Neural cell (in vitro differentiated cells): ENCODE measurements around the gene OR6J1.

Experiments
- CTCF ChIP-seq: fragments of 450-650 bp; IDR thresholded peaks from 2 replicates; pipeline ENCODE4 v1.5.1; 2014; ENCODE audit warnings: antibody characterized with exemption, mild to moderate bottlenecking, moderate library complexity; ENCODE audit not compliant: poor library complexity, severe bottlenecking
- EP300 ChIP-seq: fragments of 450-650 bp; conservative IDR thresholded peaks from 2 replicates; pipeline ENCODE4 v1.6.1; 2014; ENCODE audit warnings: antibody characterized with exemption, mild to moderate bottlenecking, moderate library complexity; ENCODE audit not compliant: poor library complexity, severe bottlenecking
- EZH2 ChIP-seq: fragments of 200-600, 300-800 bp; shearing (Covaris generic), sonication (generic); IDR thresholded peaks from 2 replicates; pipeline ENCODE4 v1.6.1; 2014; ENCODE audit warnings: antibody characterized with exemption, low read length, borderline replicate concordance, mild to moderate bottlenecking; ENCODE audit not compliant: insufficient read depth, poor library complexity, severe bottlenecking
- POLR2AphosphoS5 ChIP-seq: IDR thresholded peaks from 2 replicates; pipeline ENCODE4 v1.6.1; 2012
- RAD21 ChIP-seq: fragments of 450-650 bp; conservative IDR thresholded peaks from 2 replicates; pipeline ENCODE4 v1.6.1; 2014; ENCODE audit warnings: antibody characterized with exemption, mild to moderate bottlenecking, moderate library complexity
- REST ChIP-seq: IDR thresholded peaks from 2 replicates; pipeline ENCODE4 v1.6.1; 2012; ENCODE audit warnings: borderline replicate concordance
- SMC3 ChIP-seq: fragments of 450-650 bp; conservative IDR thresholded peaks from 2 replicates; pipeline ENCODE4 v1.6.1; 2014; ENCODE audit warnings: antibody characterized with exemption, mild to moderate bottlenecking, moderate library complexity; ENCODE audit not compliant: poor library complexity
- TAF1 ChIP-seq: IDR thresholded peaks from 2 replicates; pipeline ENCODE4 v1.6.1; 2012; ENCODE audit warnings: low read depth

DNA sequence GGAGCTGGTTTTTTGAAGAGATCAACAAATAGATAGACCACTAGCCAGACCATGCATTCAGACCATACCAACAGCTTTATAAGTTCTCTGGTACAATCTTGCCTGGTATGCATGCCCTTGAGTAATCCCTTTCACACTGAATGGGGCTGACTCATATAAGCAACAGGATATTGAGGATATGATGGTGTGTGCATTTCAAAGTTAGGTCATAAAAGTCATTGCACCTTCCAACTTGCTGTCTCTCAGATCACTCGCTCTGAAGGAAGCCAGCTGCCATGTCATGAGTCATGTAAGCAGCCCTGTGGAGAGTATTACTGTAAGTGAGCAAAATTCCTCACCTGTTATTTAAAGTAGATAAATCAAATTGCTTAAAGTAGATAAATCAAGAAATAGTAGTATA, 45.0 kb upstream of the OR6J1 start:
- TF ChIP-seq EZH2 (no peak), POLR2AphosphoS5 (no peak), RAD21 (no peak), REST (no peak), CTCF (no peak), EP300 (no peak), SMC3 (no peak), TAF1 (no peak)
